Purkinje cell (primary cell): ENCODE data around the gene ZNF649. TPM values are rescaled to one million over a fixed set of nuclear protein-coding genes. Genes with fewer than 3 reads are reported as not detected.

Experiments
- polyA plus RNA-seq: library from polyadenylated mRNA; unstranded; fragments of >200 nt; fragmentation: Nextera tagmentation; gene quantifications from 2 replicates; pipeline ENCODE4 v1.2.1, GENCODE V29; 2014

Gene ZNF649
- 5.5 and 5.6 TPM in 2 replicates for polyA plus RNA-seq

DNA sequence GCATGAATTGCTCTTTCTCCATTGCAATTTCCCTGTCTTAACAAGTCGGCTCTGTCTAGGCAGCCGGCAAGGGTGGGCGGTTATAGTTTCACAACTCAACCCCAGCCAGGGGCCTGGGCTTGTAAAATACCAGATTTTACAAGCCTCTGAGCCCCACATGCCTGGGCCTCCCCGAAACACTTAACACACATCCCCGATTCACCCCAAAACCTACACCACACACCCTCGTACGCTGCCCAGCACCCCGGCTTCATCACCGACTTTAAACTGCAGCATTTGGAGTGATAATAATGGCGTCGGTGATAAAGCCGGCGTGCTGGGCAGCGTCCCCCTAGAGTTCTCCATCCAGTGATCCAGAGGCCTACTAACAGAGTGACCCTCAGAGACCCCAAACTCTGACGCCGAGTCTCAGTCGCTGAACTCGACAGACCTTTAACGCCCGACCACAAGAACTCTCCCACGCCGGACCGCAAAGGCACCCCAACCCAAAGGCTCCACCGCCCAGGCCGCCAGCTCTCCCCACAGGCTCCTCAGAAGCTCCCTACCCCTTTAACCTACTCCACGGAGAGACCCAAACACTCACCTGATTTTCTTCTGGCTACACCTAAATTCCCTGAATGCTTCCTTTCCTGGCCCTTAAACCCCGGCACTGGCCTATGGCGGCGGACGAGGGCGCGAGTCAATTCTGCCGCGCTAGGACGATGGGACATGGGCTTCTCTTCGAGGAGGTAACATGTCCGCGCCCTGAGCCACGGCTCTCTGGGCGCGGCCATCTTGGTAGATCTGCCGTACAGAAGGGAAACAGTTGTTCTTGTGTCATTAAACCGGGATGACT lies at the start of gene ZNF649:
Gene ZNF649 (minus strand): TSS at position 687 of the 835 bp plus-strand sequence. CDS start 4,910 bp downstream, outside the sequence.

DNA sequence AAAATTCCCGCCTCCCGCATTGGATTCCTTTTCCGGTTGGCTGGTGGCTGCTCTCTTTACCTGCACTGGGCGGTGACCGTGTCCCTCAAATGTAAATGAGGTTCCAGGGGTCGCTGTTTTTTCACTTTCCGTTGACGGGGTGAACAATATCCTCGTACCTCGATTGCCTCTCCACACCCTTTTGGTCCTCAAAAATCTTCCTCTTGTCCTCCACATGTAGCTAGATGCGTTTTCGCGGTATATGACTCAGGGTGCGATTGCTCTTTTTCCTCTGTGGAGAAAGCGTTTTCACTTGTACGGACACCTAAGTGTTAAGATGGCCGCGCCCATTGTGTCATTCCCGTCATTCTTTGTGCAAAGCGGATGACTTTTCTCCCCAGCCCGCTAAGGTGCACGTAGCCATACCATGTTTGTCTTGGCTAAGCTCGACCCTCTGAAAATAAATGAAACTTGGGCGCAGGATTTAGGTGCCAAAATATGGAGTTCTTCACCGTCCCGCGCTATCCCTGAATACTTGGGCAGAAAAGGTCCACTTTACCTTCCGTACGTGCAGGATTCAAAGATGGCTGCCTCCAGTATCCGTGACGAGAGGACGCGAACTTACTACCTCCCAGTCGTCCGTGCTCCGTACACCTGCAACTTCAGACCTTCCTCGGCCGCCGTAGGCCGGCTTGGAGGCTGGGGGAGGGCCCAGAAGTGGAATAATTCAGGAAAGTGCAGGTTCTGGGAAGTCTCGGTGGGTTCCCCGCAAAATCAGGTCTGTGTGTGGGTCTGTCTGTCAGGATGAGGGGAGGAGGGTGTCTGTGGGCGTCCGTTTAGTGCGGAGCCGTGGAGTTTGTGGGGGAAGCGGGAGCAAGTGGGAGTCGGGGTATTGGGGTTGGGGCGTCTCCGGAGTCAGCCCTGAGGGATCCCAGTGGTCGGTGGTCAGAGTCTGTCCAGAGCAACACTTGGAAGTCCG lies 22.2 kb upstream of the ZNF649 start, which contains the start of gene ZNF613:
Gene ZNF613 (plus strand): TSS at position 689 of the 958 bp plus-strand sequence. CDS start 8,749 bp downstream, outside the sequence.

DNA sequence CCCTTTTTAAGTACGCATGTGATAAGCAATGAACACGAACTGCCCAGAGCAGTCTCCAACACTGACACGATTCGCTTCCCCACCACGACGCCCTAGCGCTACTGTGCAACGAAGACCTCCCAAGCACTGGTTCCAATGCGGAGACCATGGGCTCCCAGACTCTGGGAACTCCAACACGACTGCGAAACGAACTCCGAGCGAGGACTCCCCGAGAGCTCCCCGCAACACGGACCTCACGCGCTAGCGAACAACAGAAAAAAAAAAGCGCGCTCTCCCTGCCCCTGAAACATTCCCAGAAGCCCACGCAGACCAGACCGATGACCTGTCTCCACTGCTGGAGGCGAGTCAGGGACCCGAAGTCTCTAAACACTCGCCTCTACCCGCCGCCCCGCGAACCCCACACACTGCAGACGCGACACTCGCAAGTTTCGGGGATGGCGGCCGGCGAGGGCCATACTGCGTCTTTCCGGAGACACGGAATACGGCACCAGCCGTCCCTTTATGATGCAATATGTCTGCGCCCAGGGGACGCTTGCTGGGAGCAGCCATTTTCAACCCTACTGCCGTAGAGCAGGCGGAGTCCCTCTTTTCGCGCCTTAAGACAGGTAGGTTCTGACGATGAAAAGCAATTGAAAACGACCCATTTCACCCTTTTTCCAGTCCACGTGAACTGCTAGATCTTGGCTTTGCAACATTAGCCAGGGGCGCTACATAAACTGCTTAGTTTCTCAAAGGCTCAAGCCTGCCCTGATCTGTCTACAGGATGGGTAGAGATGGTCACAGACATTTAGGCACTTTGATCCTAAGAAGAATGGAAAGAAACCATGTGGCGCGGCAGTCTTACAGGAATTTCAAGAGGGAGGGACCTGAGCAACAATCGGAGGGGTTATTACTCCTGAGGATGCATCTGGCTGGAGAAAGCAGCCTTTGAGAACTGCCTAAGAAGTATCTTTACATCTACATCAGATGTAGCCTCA lies 17.0 kb downstream of the ZNF649 start, which contains the start of gene ZNF577:
Gene ZNF577 (minus strand): TSS at position 430 of the 977 bp plus-strand sequence. CDS start 7,569 bp downstream, outside the sequence.

Other genes with a start within 250 kb of the ZNF649 start
- gene SPACA6, start 211.7 kb downstream of the ZNF649 start, polyA plus RNA-seq, result 2.6 and 5.4 TPM in 2 replicates
- gene HAS1, start 181.0 kb downstream of the ZNF649 start, polyA plus RNA-seq, result 0.56 TPM in 1 of 2 replicates, not detected in the other
- not detected in 2 replicates for gene FPR1, start 153.1 kb downstream of the ZNF649 start, polyA plus RNA-seq
- gene FPR2, start 143.8 kb downstream of the ZNF649 start, polyA plus RNA-seq, result not detected in 2 replicates
- not detected in 2 replicates for gene FPR3, start 109.9 kb downstream of the ZNF649 start, polyA plus RNA-seq
- 17.7 and 35.9 TPM in 2 replicates for gene ZNF577, start 17.1 kb downstream of the ZNF649 start, polyA plus RNA-seq
- gene ZNF613, start 22.5 kb upstream of the ZNF649 start, polyA plus RNA-seq, result 5.2 and 6.9 TPM in 2 replicates
- 3.0 and 21.1 TPM in 2 replicates for gene ZNF350, start 81.8 kb upstream of the ZNF649 start, polyA plus RNA-seq
- 7.7 and 9.0 TPM in 2 replicates for gene ZNF615, start 103.2 kb upstream of the ZNF649 start, polyA plus RNA-seq
- 1.5 and 5.6 TPM in 2 replicates for gene ZNF614, start 123.4 kb upstream of the ZNF649 start, polyA plus RNA-seq
- gene ZNF432, start 143.8 kb upstream of the ZNF649 start, polyA plus RNA-seq, result 2.0 and 2.8 TPM in 2 replicates
- 6.1 and 9.7 TPM in 2 replicates for gene ZNF841, start 190.7 kb upstream of the ZNF649 start, polyA plus RNA-seq
- 3.1 and 8.1 TPM in 2 replicates for gene ZNF616, start 234.9 kb upstream of the ZNF649 start, polyA plus RNA-seq